SK-N-SH (cell line): Measurements from ENCODE around the gene DXO. TPM values are rescaled to one million over a fixed set of nuclear protein-coding genes. Genes with fewer than 3 reads are reported as not detected.

Experiments used
- CTCF ChIA-PET: fragments of 300-600, 350-600 bp; formaldehyde crosslinking; extraction: SDS; loops from one replicate; lab custom pipeline; 2021; lab: Yijun Ruan, JAX
- POLR2A ChIA-PET: fragments of 350-600 bp; sonication (Branson Sonifier 250); formaldehyde crosslinking; extraction: SDS; loops from one replicate; lab custom pipeline; 2020; ENCODE audit warnings: antibody characterized with exemption, inconsistent platforms; lab: Yijun Ruan, JAX
- DNase-seq: peaks from one replicate; pipeline ENCODE4 v3.0.0; 2012
- H2AFZ ChIP-seq: fragments of 200-600 bp; sonication (generic); 2 replicates; pipeline ENCODE4 v1.8.1; 2016; ENCODE audit warnings: antibody characterized with exemption, mild to moderate bottlenecking, low read depth
- H3F3A ChIP-seq: fragments of 200-600 bp; sonication (generic); replicated peaks from 2 replicates; pipeline ENCODE3; 2016; ENCODE audit warnings: antibody characterized with exemption, mild to moderate bottlenecking; ENCODE audit not compliant: insufficient read depth
- H3K27ac ChIP-seq, 2 experiments: fragments of 200-500 bp in 1 of 2; fragments of 200-600 bp in 1 of 2; sonication (Bioruptor generic) in 1 of 2; sonication (generic), shearing (Covaris generic) in 1 of 2; 2 replicates each; pipeline versions ENCODE4 v1.5.1 to v1.6.1; 2014 to 2016; ENCODE audit warnings: low read depth in 2 of 2, inconsistent platforms in 1 of 2, low read length in 1 of 2, mild to moderate bottlenecking in 1 of 2, mixed read lengths in 1 of 2
- H3K27me3 ChIP-seq: fragments of 200-600 bp; sonication (generic), shearing (Covaris generic); 2 replicates; pipeline ENCODE4 v1.6.1; 2016; ENCODE audit warnings: mixed run types; ENCODE audit not compliant: insufficient read depth
- H3K36me3 ChIP-seq, 2 experiments: fragments of 200-500 bp in 1 of 2; fragments of 200-600 bp in 1 of 2; sonication (Bioruptor generic) in 1 of 2; sonication (generic) in 1 of 2; replicated peaks in 1 of 2; 2 replicates each; pipeline versions ENCODE3 to v1.5.1; 2014 to 2016; ENCODE audit warnings: low read length in 1 of 2, mild to moderate bottlenecking in 1 of 2; ENCODE audit not compliant: insufficient read depth in 2 of 2, control insufficient read depth in 1 of 2
- H3K4me1 ChIP-seq, 2 experiments: fragments of 200-500 bp in 1 of 2; fragments of 200-600 bp in 1 of 2; sonication (Bioruptor generic) in 1 of 2; sonication (generic), shearing (Covaris generic) in 1 of 2; 2 replicates each; pipeline versions ENCODE4 v1.5.1 to v1.6.1; 2014 to 2016; ENCODE audit warnings: low read depth in 1 of 2, low read length in 1 of 2, mixed run types in 1 of 2; ENCODE audit not compliant: insufficient read depth in 2 of 2, control insufficient read depth in 1 of 2
- H3K4me2 ChIP-seq: fragments of 200-600 bp; sonication (generic), shearing (Covaris generic); 2 replicates; pipeline ENCODE4 v1.6.1; 2017; ENCODE audit warnings: mixed run types
- H3K4me3 ChIP-seq, 2 experiments: fragments of 200-500 bp in 1 of 2; fragments of 200-600 bp in 1 of 2; sonication (Bioruptor generic) in 1 of 2; sonication (generic), shearing (Covaris generic) in 1 of 2; 2 replicates each; pipeline versions ENCODE4 v1.5.1 to v1.8.1; 2014 to 2016; ENCODE audit warnings: low read depth in 2 of 2, inconsistent platforms in 1 of 2, low read length in 1 of 2, mild to moderate bottlenecking in 1 of 2, mixed read lengths in 1 of 2, moderate library complexity in 1 of 2
- H3K79me2 ChIP-seq: fragments of 200-600 bp; sonication (generic); 2 replicates; pipeline ENCODE4 v1.8.1; 2017; ENCODE audit warnings: mild to moderate bottlenecking; ENCODE audit not compliant: insufficient read depth
- H3K9ac ChIP-seq: fragments of 200-600 bp; sonication (generic); 2 replicates; pipeline ENCODE4 v1.6.1; 2017; ENCODE audit warnings: mixed run types
- H3K9me2 ChIP-seq: fragments of 200-600 bp; sonication (generic); 2 replicates; pipeline ENCODE4 v1.6.1; 2017; ENCODE audit warnings: mixed run types
- H3K9me3 ChIP-seq: fragments of 200-600 bp; sonication (generic); 2 replicates; pipeline ENCODE4 v1.6.1; 2017; ENCODE audit warnings: mixed run types, mild to moderate bottlenecking, moderate library complexity
- H4K20me1 ChIP-seq: fragments of 200-600 bp; sonication (generic); 2 replicates; pipeline ENCODE4 v1.6.1; 2017; ENCODE audit warnings: mild to moderate bottlenecking, mixed run types; ENCODE audit not compliant: insufficient read depth
- ELF1 ChIP-seq: IDR thresholded peaks from 2 replicates; pipeline ENCODE4 v1.4.0; 2012
- EP300 ChIP-seq, 2 experiments: IDR thresholded peaks; 2 replicates each; pipeline versions ENCODE4 v1.4.0 to v1.6.1; 2012; ENCODE audit warnings: borderline replicate concordance in 1 of 2, low read depth in 1 of 2, low read length in 1 of 2
- EZH2phosphoT487 ChIP-seq: fragments of 200-600 bp; sonication (generic); IDR thresholded peaks from 2 replicates; pipeline ENCODE4 v1.6.1; 2017; ENCODE audit warnings: low read depth, mixed run types, mild to moderate bottlenecking, antibody characterized with exemption, moderate library complexity, borderline replicate concordance
- FOXM1 ChIP-seq: IDR thresholded peaks from 2 replicates; pipeline ENCODE4 v1.4.0; 2012; ENCODE audit warnings: low read depth, mild to moderate bottlenecking
- GATA2 ChIP-seq: sonication (generic); formaldehyde crosslinking; IDR thresholded peaks from 2 replicates; pipeline ENCODE4 v1.5.0; 2020; ENCODE audit warnings: mild to moderate bottlenecking, missing genetic modification reagents
- MEF2A ChIP-seq: IDR thresholded peaks from 2 replicates; pipeline ENCODE4 v1.4.0; 2012; ENCODE audit warnings: low read depth, borderline replicate concordance
- MXI1 ChIP-seq: IDR thresholded peaks from 2 replicates; pipeline ENCODE4 v1.6.1; 2012; ENCODE audit warnings: mild to moderate bottlenecking, low read depth, low read length, improper control_type of control experiment
- NFIC ChIP-seq: IDR thresholded peaks from 2 replicates; pipeline ENCODE4 v1.4.0; 2012; ENCODE audit warnings: borderline replicate concordance
- NRF1 ChIP-seq: IDR thresholded peaks from 2 replicates; pipeline ENCODE4 v1.6.1; 2012; ENCODE audit warnings: low read depth, mild to moderate bottlenecking, low read length
- POLR2AphosphoS5 ChIP-seq: IDR thresholded peaks from 2 replicates; pipeline ENCODE4 v1.6.1; 2012; ENCODE audit warnings: low read depth, low read length
- RAD21 ChIP-seq: IDR thresholded peaks from 2 replicates; pipeline ENCODE4 v1.6.1; 2012; ENCODE audit warnings: mild to moderate bottlenecking, low read length
- RCOR1 ChIP-seq: fragments of 150-350 bp; IDR thresholded peaks from 2 replicates; pipeline ENCODE4 v1.6.1; 2017; ENCODE audit warnings: antibody characterized with exemption, low read length
- RFX5 ChIP-seq: IDR thresholded peaks from 2 replicates; pipeline ENCODE4 v1.6.1; 2012; ENCODE audit warnings: mild to moderate bottlenecking, improper control_type of control experiment, low read length
- RXRA ChIP-seq: IDR thresholded peaks from 2 replicates; pipeline ENCODE4 v1.4.0; 2012; ENCODE audit warnings: low read depth, mild to moderate bottlenecking, borderline replicate concordance
- TAF1 ChIP-seq: IDR thresholded peaks from 2 replicates; pipeline ENCODE4 v1.6.1; 2012; ENCODE audit warnings: low read depth, mild to moderate bottlenecking, low read length, moderate library complexity, borderline replicate concordance
- TCF12 ChIP-seq: IDR thresholded peaks from 2 replicates; pipeline ENCODE4 v1.4.0; 2012
- YY1 ChIP-seq: IDR thresholded peaks from 2 replicates; pipeline ENCODE4 v1.4.0; 2012; ENCODE audit warnings: low read depth, mild to moderate bottlenecking
- WGBS: methylation state at CpG from one replicate; pipeline ENCODE4 v1.1.6; 2017; ENCODE audit warnings: low lambda C conversion rate; 5-methylcytosine and 5-hydroxymethylcytosine counted together
- polyA plus RNA-seq, 3 experiments: library from polyadenylated mRNA; depleted of rRNA; stranded (reverse); fragments of >200 nt; gene quantifications; 2 replicates each; pipeline ENCODE4 v1.2.3, GENCODE V29; 2012
- TF ChIP-seq, protein P1 (sequence below): fragments of 150-350 bp; IDR thresholded peaks from 2 replicates; pipeline ENCODE4 v1.6.1; 2016; ENCODE audit warnings: mild to moderate bottlenecking, low read depth, low read length
- TF ChIP-seq, protein P2 (sequence below): IDR thresholded peaks from 2 replicates; pipeline ENCODE4 v1.4.0; 2012; ENCODE audit warnings: low read depth
- TF ChIP-seq, protein P3 (sequence below): fragments of 200-600 bp; sonication (generic); IDR thresholded peaks from 2 replicates; pipeline ENCODE4 v1.6.1; 2017; ENCODE audit warnings: antibody characterized with exemption, mild to moderate bottlenecking, moderate library complexity
- TF ChIP-seq, protein P4 (sequence below): IDR thresholded peaks from 2 replicates; pipeline ENCODE4; 2012
- TF ChIP-seq, protein P5 (sequence below): fragments of 150-350 bp; IDR thresholded peaks from 2 replicates; pipeline ENCODE4 v1.6.1; 2017; ENCODE audit warnings: antibody characterized with exemption, low read length, low read depth, borderline replicate concordance
- TF ChIP-seq, protein P6 (sequence below): IDR thresholded peaks from 2 replicates; pipeline ENCODE4 v1.4.0; 2012; ENCODE audit warnings: low read depth, borderline replicate concordance
- TF ChIP-seq, protein P7 (sequence below): IDR thresholded peaks from 2 replicates; pipeline ENCODE4 v1.4.0; 2012; ENCODE audit warnings: low read depth, borderline replicate concordance

Gene DXO
- polyA plus RNA-seq, 1 of the 3 experiments (the other 2 are of a cell fraction) = 25.3 TPM

DNA sequence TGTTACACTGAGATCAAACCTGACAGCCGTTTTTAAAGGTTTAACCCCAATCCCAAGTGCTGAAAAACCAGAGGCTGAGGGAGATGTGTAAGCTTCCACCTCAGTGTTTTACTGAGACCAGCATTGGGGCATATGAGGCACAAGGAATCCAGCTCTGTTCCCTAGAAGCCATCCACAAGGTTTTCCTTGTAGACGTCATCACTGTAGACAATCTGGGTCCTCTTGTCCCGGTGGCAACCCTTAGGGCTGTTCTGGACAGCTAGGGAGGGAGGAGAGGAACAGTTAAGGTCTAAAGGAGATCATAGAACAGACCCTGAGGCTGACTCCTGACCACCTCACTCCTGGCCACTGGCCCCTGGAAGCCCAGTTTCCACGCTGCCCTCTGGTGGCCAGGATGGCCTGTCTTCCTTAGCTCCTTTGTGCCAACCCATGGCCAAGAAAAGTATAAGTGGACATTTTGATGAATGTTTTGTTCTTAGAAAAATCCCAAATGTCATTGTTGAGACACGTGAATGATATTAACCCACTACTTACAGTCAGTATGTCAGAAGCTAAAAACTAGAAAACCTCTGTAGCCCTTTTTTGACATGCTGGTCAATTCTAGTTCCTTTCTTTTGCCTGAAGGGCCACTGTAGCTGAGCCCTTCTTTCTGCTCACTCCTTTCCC, 19.7 kb downstream of the DXO start:
- POLR2A ChIA-PET = interaction anchor here (0.6 to 2.2 kb wide), 4 partner anchors 10 to 100 kb away, joined by 3 to 7 read pairs (median 5); partner anchors contain the start of gene DXO
- no peaks in the 10 kb centered on the region for H3K27me3 ChIP-seq
- WGBS = 22% methylated on average over 4 of the region's 5 CpGs
- H4K20me1 ChIP-seq = no peaks in the 10 kb centered on the region
- H3K4me3 ChIP-seq = no peak overlapping the region
- CTCF ChIA-PET = interaction anchor here (0.7 to 4.5 kb wide), 23 partner anchors 9 to 272 kb away, joined by 3 to 29 read pairs (median 7); partner anchors contain the start of genes DDAH2, DXO, EHMT2 and LY6G5C
- no peaks in the 10 kb centered on the region; a peak in 1 of 4 replicates for H3K4me1 ChIP-seq
- H3K79me2 ChIP-seq = peaks cover 8% of the 10 kb centered on the region; the same call in 1 of the 2 replicates
- peaks cover 29 to 57% of the 10 kb centered on the region in 2 experiments for H3K36me3 ChIP-seq
- H3K9me3 ChIP-seq = no peaks in the 10 kb centered on the region
- no peak overlapping the region for H3K9ac ChIP-seq
- peak; percentile 75 for DNase-seq
- H2AFZ ChIP-seq = no peak overlapping the region
- H3K4me2 ChIP-seq = no peak overlapping the region
- H3F3A ChIP-seq = peaks cover 20% of the 10 kb centered on the region
- no peaks in the 10 kb centered on the region for H3K9me2 ChIP-seq
- peak overlapping the region; percentile 6 to 26; a peak in 3 of 4 replicates for H3K27ac ChIP-seq
- TF ChIP-seq, protein P1, sequence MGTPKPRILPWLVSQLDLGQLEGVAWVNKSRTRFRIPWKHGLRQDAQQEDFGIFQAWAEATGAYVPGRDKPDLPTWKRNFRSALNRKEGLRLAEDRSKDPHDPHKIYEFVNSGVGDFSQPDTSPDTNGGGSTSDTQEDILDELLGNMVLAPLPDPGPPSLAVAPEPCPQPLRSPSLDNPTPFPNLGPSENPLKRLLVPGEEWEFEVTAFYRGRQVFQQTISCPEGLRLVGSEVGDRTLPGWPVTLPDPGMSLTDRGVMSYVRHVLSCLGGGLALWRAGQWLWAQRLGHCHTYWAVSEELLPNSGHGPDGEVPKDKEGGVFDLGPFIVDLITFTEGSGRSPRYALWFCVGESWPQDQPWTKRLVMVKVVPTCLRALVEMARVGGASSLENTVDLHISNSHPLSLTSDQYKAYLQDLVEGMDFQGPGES = no peak
- TF ChIP-seq GATA2 (CRISPR knock-in tag) (no peak), TAF1 (no peak), YY1 (no peak), NFIC (no peak; the same call in 1 of the 2 replicates), RCOR1 (no peak), NRF1 (no peak), POLR2AphosphoS5 (no peak), ELF1 (no peak), RFX5 (no peak), MEF2A (no peak), FOXM1 (no peak), EP300 (IDR thresholded peaks at IDR 0.05; ENCODE audit: borderline replicate concordance in 1 of 2, low read depth in 1 of 2, low read length in 1 of 2) (no peak), RXRA (no peak), EZH2phosphoT487 (no peak), MXI1 (no peak), RAD21 (peak; percentile 67), TCF12 (no peak)
- TF ChIP-seq, protein P2, sequence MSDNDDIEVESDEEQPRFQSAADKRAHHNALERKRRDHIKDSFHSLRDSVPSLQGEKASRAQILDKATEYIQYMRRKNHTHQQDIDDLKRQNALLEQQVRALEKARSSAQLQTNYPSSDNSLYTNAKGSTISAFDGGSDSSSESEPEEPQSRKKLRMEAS = no peak
- TF ChIP-seq, protein P3, sequence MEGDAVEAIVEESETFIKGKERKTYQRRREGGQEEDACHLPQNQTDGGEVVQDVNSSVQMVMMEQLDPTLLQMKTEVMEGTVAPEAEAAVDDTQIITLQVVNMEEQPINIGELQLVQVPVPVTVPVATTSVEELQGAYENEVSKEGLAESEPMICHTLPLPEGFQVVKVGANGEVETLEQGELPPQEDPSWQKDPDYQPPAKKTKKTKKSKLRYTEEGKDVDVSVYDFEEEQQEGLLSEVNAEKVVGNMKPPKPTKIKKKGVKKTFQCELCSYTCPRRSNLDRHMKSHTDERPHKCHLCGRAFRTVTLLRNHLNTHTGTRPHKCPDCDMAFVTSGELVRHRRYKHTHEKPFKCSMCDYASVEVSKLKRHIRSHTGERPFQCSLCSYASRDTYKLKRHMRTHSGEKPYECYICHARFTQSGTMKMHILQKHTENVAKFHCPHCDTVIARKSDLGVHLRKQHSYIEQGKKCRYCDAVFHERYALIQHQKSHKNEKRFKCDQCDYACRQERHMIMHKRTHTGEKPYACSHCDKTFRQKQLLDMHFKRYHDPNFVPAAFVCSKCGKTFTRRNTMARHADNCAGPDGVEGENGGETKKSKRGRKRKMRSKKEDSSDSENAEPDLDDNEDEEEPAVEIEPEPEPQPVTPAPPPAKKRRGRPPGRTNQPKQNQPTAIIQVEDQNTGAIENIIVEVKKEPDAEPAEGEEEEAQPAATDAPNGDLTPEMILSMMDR = peak; percentile 90
- TF ChIP-seq, protein P4, sequence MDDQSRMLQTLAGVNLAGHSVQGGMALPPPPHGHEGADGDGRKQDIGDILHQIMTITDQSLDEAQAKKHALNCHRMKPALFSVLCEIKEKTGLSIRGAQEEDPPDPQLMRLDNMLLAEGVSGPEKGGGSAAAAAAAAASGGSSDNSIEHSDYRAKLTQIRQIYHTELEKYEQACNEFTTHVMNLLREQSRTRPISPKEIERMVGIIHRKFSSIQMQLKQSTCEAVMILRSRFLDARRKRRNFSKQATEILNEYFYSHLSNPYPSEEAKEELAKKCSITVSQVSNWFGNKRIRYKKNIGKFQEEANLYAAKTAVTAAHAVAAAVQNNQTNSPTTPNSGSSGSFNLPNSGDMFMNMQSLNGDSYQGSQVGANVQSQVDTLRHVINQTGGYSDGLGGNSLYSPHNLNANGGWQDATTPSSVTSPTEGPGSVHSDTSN = 0 out of 2 replicates have a peak, but pooled peaks have one; percentile 18
- TF ChIP-seq, protein P5, sequence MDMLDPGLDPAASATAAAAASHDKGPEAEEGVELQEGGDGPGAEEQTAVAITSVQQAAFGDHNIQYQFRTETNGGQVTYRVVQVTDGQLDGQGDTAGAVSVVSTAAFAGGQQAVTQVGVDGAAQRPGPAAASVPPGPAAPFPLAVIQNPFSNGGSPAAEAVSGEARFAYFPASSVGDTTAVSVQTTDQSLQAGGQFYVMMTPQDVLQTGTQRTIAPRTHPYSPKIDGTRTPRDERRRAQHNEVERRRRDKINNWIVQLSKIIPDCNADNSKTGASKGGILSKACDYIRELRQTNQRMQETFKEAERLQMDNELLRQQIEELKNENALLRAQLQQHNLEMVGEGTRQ = no peak
- TF ChIP-seq, protein P6, sequence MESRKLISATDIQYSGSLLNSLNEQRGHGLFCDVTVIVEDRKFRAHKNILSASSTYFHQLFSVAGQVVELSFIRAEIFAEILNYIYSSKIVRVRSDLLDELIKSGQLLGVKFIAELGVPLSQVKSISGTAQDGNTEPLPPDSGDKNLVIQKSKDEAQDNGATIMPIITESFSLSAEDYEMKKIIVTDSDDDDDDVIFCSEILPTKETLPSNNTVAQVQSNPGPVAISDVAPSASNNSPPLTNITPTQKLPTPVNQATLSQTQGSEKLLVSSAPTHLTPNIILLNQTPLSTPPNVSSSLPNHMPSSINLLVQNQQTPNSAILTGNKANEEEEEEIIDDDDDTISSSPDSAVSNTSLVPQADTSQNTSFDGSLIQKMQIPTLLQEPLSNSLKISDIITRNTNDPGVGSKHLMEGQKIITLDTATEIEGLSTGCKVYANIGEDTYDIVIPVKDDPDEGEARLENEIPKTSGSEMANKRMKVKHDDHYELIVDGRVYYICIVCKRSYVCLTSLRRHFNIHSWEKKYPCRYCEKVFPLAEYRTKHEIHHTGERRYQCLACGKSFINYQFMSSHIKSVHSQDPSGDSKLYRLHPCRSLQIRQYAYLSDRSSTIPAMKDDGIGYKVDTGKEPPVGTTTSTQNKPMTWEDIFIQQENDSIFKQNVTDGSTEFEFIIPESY = no peak
- TF ChIP-seq, protein P7, sequence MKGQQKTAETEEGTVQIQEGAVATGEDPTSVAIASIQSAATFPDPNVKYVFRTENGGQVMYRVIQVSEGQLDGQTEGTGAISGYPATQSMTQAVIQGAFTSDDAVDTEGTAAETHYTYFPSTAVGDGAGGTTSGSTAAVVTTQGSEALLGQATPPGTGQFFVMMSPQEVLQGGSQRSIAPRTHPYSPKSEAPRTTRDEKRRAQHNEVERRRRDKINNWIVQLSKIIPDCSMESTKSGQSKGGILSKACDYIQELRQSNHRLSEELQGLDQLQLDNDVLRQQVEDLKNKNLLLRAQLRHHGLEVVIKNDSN = no peak
